Keratinocyte (primary cell): ENCODE data around the gene KRT5. TPM values are rescaled to one million over a fixed set of nuclear protein-coding genes. Genes with fewer than 3 reads are reported as not detected.

Experiments used
- DNase-seq: peaks from one replicate; pipeline ENCODE4 v3.0.0-alpha.2; 2011; ENCODE audit warnings: low read depth, missing footprints, low spot score
- FAIRE-seq: peaks from 2 replicates; lab custom pipeline; 2011; peaks lifted over from hg19 to GRCh38; lab: Jason Lieb, UNC
- H2AFZ ChIP-seq: 2 replicates; pipeline ENCODE4 v1.6.0; 2012; ENCODE audit warnings: low read length, control low read depth, inconsistent platforms; ENCODE audit not compliant: control insufficient read depth
- H3K27ac ChIP-seq: 2 replicates; pipeline ENCODE4 v1.5.1; 2011; ENCODE audit warnings: low read length; ENCODE audit not compliant: control insufficient read depth, insufficient read depth
- H3K27me3 ChIP-seq: 3 replicates; pipeline ENCODE4 v1.6.0; 2011; ENCODE audit warnings: low read length; ENCODE audit not compliant: control insufficient read depth, insufficient read depth; ENCODE audit errors: extremely low read depth
- H3K36me3 ChIP-seq, 2 experiments: 2 replicates in 1 of 2; 3 replicates in 1 of 2; pipeline ENCODE4 v1.5.1; 2011; ENCODE audit warnings: low read length in 2 of 2, mild to moderate bottlenecking in 1 of 2; ENCODE audit not compliant: control insufficient read depth in 2 of 2, insufficient read depth in 2 of 2; ENCODE audit errors: extremely low read depth in 1 of 2
- H3K4me1 ChIP-seq: 3 replicates; pipeline ENCODE4 v1.5.1; 2011; ENCODE audit warnings: low read length; ENCODE audit not compliant: control insufficient read depth, insufficient read depth; ENCODE audit errors: extremely low read depth
- H3K4me2 ChIP-seq: 3 replicates; pipeline ENCODE4 v1.6.0; 2011; ENCODE audit warnings: low read depth, low read length; ENCODE audit not compliant: control insufficient read depth, insufficient read depth; ENCODE audit errors: extremely low read depth
- H3K4me3 ChIP-seq, 3 experiments: fragments of 200-600 bp in 1 of 3; sonication (generic) in 1 of 3; 2 replicates in 2 of 3; 3 replicates in 1 of 3; pipeline ENCODE4 v1.5.1; 2011 to 2016; ENCODE audit warnings: low read length in 3 of 3, mild to moderate bottlenecking in 3 of 3, control low read depth in 2 of 3, inconsistent platforms in 1 of 3, low read depth in 1 of 3, mixed read lengths in 1 of 3, mixed run types in 1 of 3, moderate library complexity in 1 of 3; ENCODE audit not compliant: control insufficient read depth in 2 of 3, insufficient read depth in 2 of 3; ENCODE audit errors: extremely low read depth in 1 of 3
- H3K79me2 ChIP-seq: 2 replicates; pipeline ENCODE4 v1.6.0; 2012; ENCODE audit warnings: low read length; ENCODE audit not compliant: control insufficient read depth, insufficient read depth
- H3K9ac ChIP-seq: 3 replicates; pipeline ENCODE4 v1.6.0; 2011; ENCODE audit warnings: low read length; ENCODE audit not compliant: control insufficient read depth, insufficient read depth; ENCODE audit errors: extremely low read depth
- H3K9me1 ChIP-seq: 3 replicates; pipeline ENCODE4 v1.6.0; 2011; ENCODE audit warnings: low read length; ENCODE audit not compliant: control insufficient read depth, insufficient read depth; ENCODE audit errors: extremely low read depth
- H3K9me3 ChIP-seq: 2 replicates; pipeline ENCODE4 v1.5.1; 2012; ENCODE audit warnings: low read depth, low read length; ENCODE audit not compliant: control insufficient read depth
- H4K20me1 ChIP-seq: 3 replicates; pipeline ENCODE4 v1.6.0; 2011; ENCODE audit warnings: low read length; ENCODE audit not compliant: control insufficient read depth, insufficient read depth; ENCODE audit errors: extremely low read depth
- EZH2 ChIP-seq: IDR thresholded peaks from one replicate; pipeline ENCODE4 v1.6.1; 2012; ENCODE audit warnings: inconsistent platforms, mild to moderate bottlenecking, low read length, moderate library complexity
- dilution Hi-C: fragments of 300-500 bp; cut with MboI; formaldehyde crosslinking; loops from one replicate; pipeline ENCODE4 v1.7.0; 2020; ENCODE audit warnings: low sequenced_read_pairs; ENCODE audit not compliant: extremely low pct_ligation_motif_present
- polyA plus RNA-seq, 5 experiments: library from polyadenylated mRNA; depleted of rRNA in 3 of 5; stranded (reverse) in 3 of 5; stranded (forward) in 1 of 5; unstranded in 1 of 5; fragments of >200 nt; gene quantifications; 1 replicate in 1 of 5; 2 replicates in 3 of 5; 3 replicates in 1 of 5; pipeline versions ENCODE4 v1.2.1 to v1.2.3, GENCODE V29; 2011 to 2012; ENCODE audit warnings: missing spikeins in 2 of 5, low read depth in 1 of 5, low replicate concordance in 1 of 5
- TF ChIP-seq, protein P1 (sequence below), 3 experiments: IDR thresholded peaks in 1 of 3; conservative IDR thresholded peaks in 1 of 3; optimal IDR thresholded peaks in 1 of 3; 2 replicates in 2 of 3; 3 replicates in 1 of 3; pipeline versions ENCODE3 to v1.5.1; 2011; ENCODE audit warnings: low read length in 3 of 3, mild to moderate bottlenecking in 3 of 3, moderate library complexity in 2 of 3, control low read depth in 1 of 3, inconsistent platforms in 1 of 3; ENCODE audit not compliant: insufficient read depth in 2 of 3; ENCODE audit errors: extremely low read depth in 1 of 3

Gene KRT5
- polyA plus RNA-seq, 1 donor (not counting 4 experiments of a cell fraction or from before 2014, with no cell fraction given), result 15,814 TPM

DNA sequence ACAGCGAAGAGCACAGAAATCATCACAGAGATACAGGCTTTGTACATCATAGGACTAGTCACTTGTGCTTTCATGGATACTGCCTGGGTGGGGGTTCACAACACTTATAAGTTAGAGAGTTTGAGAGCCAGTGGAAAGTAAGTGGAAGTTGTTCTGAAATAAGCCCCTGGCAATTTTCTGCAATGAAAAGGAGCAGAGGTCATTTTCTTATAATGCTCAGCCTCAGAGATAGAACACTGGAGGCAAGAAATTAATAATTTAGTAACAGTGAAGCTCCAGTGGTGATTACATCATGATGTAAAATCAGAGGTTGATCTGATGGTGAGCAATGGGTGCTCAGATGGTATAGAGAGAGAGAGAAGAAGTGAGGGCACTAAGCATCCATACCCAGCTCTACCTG lies 33.0 kb downstream of the KRT5 start:
- no peaks in the 10 kb centered on the region for H3K9me3 ChIP-seq
- dilution Hi-C loops, result no loop called here
- no peak overlapping the region for H2AFZ ChIP-seq
- DNase-seq (no peak), FAIRE-seq (no peak)
- H3K9me1 ChIP-seq, result no peaks in the 10 kb centered on the region
- TF ChIP-seq, protein P1, sequence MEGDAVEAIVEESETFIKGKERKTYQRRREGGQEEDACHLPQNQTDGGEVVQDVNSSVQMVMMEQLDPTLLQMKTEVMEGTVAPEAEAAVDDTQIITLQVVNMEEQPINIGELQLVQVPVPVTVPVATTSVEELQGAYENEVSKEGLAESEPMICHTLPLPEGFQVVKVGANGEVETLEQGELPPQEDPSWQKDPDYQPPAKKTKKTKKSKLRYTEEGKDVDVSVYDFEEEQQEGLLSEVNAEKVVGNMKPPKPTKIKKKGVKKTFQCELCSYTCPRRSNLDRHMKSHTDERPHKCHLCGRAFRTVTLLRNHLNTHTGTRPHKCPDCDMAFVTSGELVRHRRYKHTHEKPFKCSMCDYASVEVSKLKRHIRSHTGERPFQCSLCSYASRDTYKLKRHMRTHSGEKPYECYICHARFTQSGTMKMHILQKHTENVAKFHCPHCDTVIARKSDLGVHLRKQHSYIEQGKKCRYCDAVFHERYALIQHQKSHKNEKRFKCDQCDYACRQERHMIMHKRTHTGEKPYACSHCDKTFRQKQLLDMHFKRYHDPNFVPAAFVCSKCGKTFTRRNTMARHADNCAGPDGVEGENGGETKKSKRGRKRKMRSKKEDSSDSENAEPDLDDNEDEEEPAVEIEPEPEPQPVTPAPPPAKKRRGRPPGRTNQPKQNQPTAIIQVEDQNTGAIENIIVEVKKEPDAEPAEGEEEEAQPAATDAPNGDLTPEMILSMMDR (optimal IDR thresholded peaks at IDR 0.05 in 1 of 3, IDR thresholded peaks at IDR 0.05 in 1 of 3, conservative IDR thresholded peaks at IDR 0.05 in 1 of 3; ENCODE audit: extremely low read depth in 1 of 3, insufficient read depth in 2 of 3, low read length in 3 of 3), result no peak
- no peak for TF ChIP-seq EZH2
- H3K4me2 ChIP-seq, result no peak overlapping the region
- H4K20me1 ChIP-seq, result peaks cover 29% of the 10 kb centered on the region
- H3K9ac ChIP-seq, result no peak overlapping the region
- H3K36me3 ChIP-seq, result peaks cover 11 to 30% of the 10 kb centered on the region in 2 experiments
- H3K27ac ChIP-seq, result no peak overlapping the region
- no peaks in the 10 kb centered on the region for H3K27me3 ChIP-seq
- no peaks in the 10 kb centered on the region for H3K4me1 ChIP-seq
- H3K79me2 ChIP-seq, result peaks cover 11% of the 10 kb centered on the region
- no peak overlapping the region for H3K4me3 ChIP-seq

DNA sequence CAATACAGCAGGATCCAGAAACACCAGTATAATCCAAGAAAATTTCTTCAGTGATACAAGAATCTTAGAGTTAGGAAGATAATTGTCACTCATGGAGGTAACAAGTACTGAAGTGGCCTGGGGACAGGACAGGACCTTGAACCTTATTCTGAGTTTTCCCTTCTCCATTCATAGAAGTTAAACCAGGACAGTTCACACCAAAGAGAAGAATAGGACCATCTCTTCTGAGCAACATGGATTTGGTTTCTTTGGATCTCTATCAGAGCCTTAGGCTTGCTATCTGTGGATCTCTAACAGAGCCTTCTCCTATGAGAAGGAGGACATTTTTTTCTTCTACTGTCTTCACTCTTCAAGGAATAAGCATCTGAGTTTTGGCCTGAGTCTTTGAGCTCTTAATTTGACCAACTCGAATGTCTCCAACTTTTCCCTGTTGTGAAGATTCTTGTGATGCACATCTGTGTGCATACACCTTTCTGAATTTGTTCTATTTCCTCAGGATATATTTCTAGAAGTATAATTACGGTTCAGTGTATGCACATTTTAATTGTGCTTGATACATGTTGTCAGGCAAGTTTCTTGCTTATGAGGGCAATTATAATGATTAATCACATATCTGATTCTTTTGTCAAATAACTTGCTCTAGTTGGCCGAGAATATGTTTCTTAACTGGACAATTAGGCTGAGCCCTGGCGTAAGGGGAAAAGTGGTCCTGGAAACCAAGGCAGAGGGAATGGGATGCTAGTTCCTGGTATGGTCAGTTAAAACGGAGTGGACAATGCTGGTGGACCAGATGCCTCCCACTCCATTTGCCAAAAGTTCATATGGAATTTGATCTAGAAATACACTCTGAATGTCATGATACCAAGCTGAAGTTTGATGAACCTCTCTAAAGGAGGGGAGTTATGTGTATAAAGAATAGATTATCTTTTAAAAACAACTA lies 33.8 kb downstream of the KRT5 start:
- H4K20me1 ChIP-seq, result peaks cover 22% of the 10 kb centered on the region
- TF ChIP-seq, protein P1 (optimal IDR thresholded peaks at IDR 0.05 in 1 of 3, IDR thresholded peaks at IDR 0.05 in 1 of 3, conservative IDR thresholded peaks at IDR 0.05 in 1 of 3; ENCODE audit: extremely low read depth in 1 of 3, insufficient read depth in 2 of 3, low read length in 3 of 3), result no peak
- TF ChIP-seq EZH2, result no peak
- dilution Hi-C loops, result no loop called here
- peaks cover 11 to 24% of the 10 kb centered on the region in 2 experiments for H3K36me3 ChIP-seq
- no peak overlapping the region for H3K4me2 ChIP-seq
- no peak overlapping the region for H2AFZ ChIP-seq
- H3K9me1 ChIP-seq, result no peaks in the 10 kb centered on the region
- peak; percentile 81 for FAIRE-seq
- H3K4me3 ChIP-seq, result no peak overlapping the region
- H3K9me3 ChIP-seq, result no peaks in the 10 kb centered on the region
- H3K4me1 ChIP-seq, result no peaks in the 10 kb centered on the region
- no peak for DNase-seq
- H3K79me2 ChIP-seq, result peaks cover 4% of the 10 kb centered on the region
- H3K9ac ChIP-seq, result no peak overlapping the region
- H3K27ac ChIP-seq, result no peak overlapping the region
- no peaks in the 10 kb centered on the region for H3K27me3 ChIP-seq
